HEK293 (cell line): ENCODE measurements around the gene FOXO1.

Experiments
- CTCF ChIA-PET: fragments of 350-600 bp; formaldehyde crosslinking; extraction: SDS; loops from one replicate; lab custom pipeline; 2021; ENCODE audit warnings: antibody characterized with exemption; lab: Yijun Ruan, JAX
- POLR2A ChIA-PET: fragments of 300-600 bp; formaldehyde crosslinking; extraction: SDS; loops from one replicate; lab custom pipeline; 2020; ENCODE audit warnings: antibody characterized with exemption, inconsistent platforms; lab: Yijun Ruan, JAX
- H3K27ac ChIP-seq: fragments of 200-500 bp; sonication (Bioruptor generic); 2 replicates; pipeline ENCODE4 v1.5.1; 2014; ENCODE audit warnings: low read depth, low read length, control low read depth, inconsistent platforms; ENCODE audit errors: extremely low read depth
- H3K36me3 ChIP-seq, 2 experiments: fragments of 200-500 bp in 1 of 2; sonication (Bioruptor generic) in 1 of 2; 1 replicate in 1 of 2; 2 replicates in 1 of 2; pipeline ENCODE4 v1.5.1; 2014 to 2017; ENCODE audit warnings: inconsistent platforms in 2 of 2, low read length in 2 of 2; ENCODE audit not compliant: control insufficient read depth in 2 of 2, insufficient read depth in 1 of 2
- H3K4me1 ChIP-seq: fragments of 200-500 bp; sonication (Bioruptor generic); 2 replicates; pipeline ENCODE4 v1.5.1; 2014; ENCODE audit warnings: mild to moderate bottlenecking, low read length, inconsistent platforms; ENCODE audit not compliant: control insufficient read depth, insufficient read depth
- H3K4me3 ChIP-seq: 2 replicates; pipeline ENCODE4 v1.5.1; 2011; ENCODE audit warnings: low read depth, mild to moderate bottlenecking, control low read depth, low read length, moderate library complexity
- H3K9me3 ChIP-seq: fragments of 200-500 bp; sonication (Bioruptor generic); 2 replicates; pipeline ENCODE4 v1.5.1; 2014; ENCODE audit warnings: low read depth, low read length, inconsistent platforms; ENCODE audit not compliant: control insufficient read depth, insufficient read depth
- BCL11B ChIP-seq: fragments of 450-650 bp; formaldehyde crosslinking; IDR thresholded peaks from 2 replicates; pipeline ENCODE4 v1.5.1; 2016; ENCODE audit warnings: low read depth, missing biosample characterization, missing genetic modification characterization
- GLIS1 ChIP-seq: fragments of 450-650 bp; formaldehyde crosslinking; IDR thresholded peaks from 2 replicates; pipeline ENCODE4 v1.5.1; 2016; ENCODE audit warnings: missing biosample characterization, missing genetic modification characterization
- IKZF3 ChIP-seq: fragments of 450-650 bp; IDR thresholded peaks from 2 replicates; pipeline ENCODE4 v1.5.0; 2018; ENCODE audit warnings: missing biosample characterization, mild to moderate bottlenecking, missing genetic modification characterization, moderate library complexity
- KLF10 ChIP-seq: fragments of 450-650 bp; IDR thresholded peaks from 2 replicates; pipeline ENCODE4 v1.5.1; 2018; ENCODE audit warnings: missing biosample characterization, mild to moderate bottlenecking, missing genetic modification characterization
- KLF16 ChIP-seq: fragments of 450-650 bp; formaldehyde crosslinking; IDR thresholded peaks from 2 replicates; pipeline ENCODE4 v1.5.1; 2017; ENCODE audit warnings: missing biosample characterization, missing genetic modification characterization
- PRDM1 ChIP-seq: fragments of 450-650 bp; formaldehyde crosslinking; IDR thresholded peaks from 2 replicates; pipeline ENCODE4; 2016; ENCODE audit warnings: missing biosample characterization, missing genetic modification characterization
- PRDM10 ChIP-seq: fragments of 450-650 bp; formaldehyde crosslinking; IDR thresholded peaks from 2 replicates; pipeline ENCODE4 v1.5.1; 2016; ENCODE audit warnings: missing biosample characterization, missing genetic modification characterization
- PRDM6 ChIP-seq: fragments of 450-650 bp; formaldehyde crosslinking; IDR thresholded peaks from 2 replicates; pipeline ENCODE4 v1.5.1; 2017; ENCODE audit warnings: missing biosample characterization, missing genetic modification characterization
- SP7 ChIP-seq: fragments of 450-650 bp; formaldehyde crosslinking; IDR thresholded peaks from 2 replicates; pipeline ENCODE4 v1.5.1; 2016; ENCODE audit warnings: missing biosample characterization, missing genetic modification characterization
- WT1 ChIP-seq: fragments of 450-650 bp; formaldehyde crosslinking; IDR thresholded peaks from 2 replicates; pipeline ENCODE4 v1.5.1; 2016; ENCODE audit warnings: missing biosample characterization, missing genetic modification characterization
- ZBTB48 ChIP-seq: fragments of 450-650 bp; formaldehyde crosslinking; IDR thresholded peaks from 2 replicates; pipeline ENCODE4 v1.5.1; 2016; ENCODE audit warnings: missing biosample characterization, missing genetic modification characterization
- ZEB2 ChIP-seq: fragments of 450-650 bp; formaldehyde crosslinking; IDR thresholded peaks from 2 replicates; pipeline ENCODE4 v1.5.1; 2016; ENCODE audit warnings: missing biosample characterization, missing genetic modification characterization
- ZNF146 ChIP-seq: fragments of 450-650 bp; formaldehyde crosslinking; IDR thresholded peaks from 2 replicates; pipeline ENCODE4 v1.5.1; 2016; ENCODE audit warnings: missing biosample characterization, missing genetic modification characterization
- ZNF148 ChIP-seq: fragments of 450-650 bp; formaldehyde crosslinking; IDR thresholded peaks from 2 replicates; pipeline ENCODE4 v1.5.0; 2017; ENCODE audit warnings: missing biosample characterization, missing genetic modification characterization, borderline replicate concordance
- ZNF174 ChIP-seq: fragments of 450-650 bp; formaldehyde crosslinking; IDR thresholded peaks from 2 replicates; pipeline ENCODE4 v1.5.0; 2017; ENCODE audit warnings: missing biosample characterization, mild to moderate bottlenecking, missing genetic modification characterization
- ZNF19 ChIP-seq: fragments of 450-650 bp; formaldehyde crosslinking; IDR thresholded peaks from 2 replicates; pipeline ENCODE4; 2016; ENCODE audit warnings: missing biosample characterization, missing genetic modification characterization, low read depth
- ZNF24 ChIP-seq: fragments of 450-650 bp; formaldehyde crosslinking; IDR thresholded peaks from 2 replicates; pipeline ENCODE4 v1.5.1; 2016; ENCODE audit warnings: missing biosample characterization, missing genetic modification characterization
- ZNF292 ChIP-seq: fragments of 450-650 bp; formaldehyde crosslinking; IDR thresholded peaks from 2 replicates; pipeline ENCODE4 v1.5.1; 2016; ENCODE audit warnings: low read depth, missing biosample characterization, missing genetic modification characterization, borderline replicate concordance
- ZNF394 ChIP-seq: fragments of 450-650 bp; formaldehyde crosslinking; IDR thresholded peaks from 2 replicates; pipeline ENCODE4 v1.5.1; 2016; ENCODE audit warnings: missing biosample characterization, missing genetic modification characterization, mild to moderate bottlenecking, moderate library complexity, borderline replicate concordance
- ZNF561 ChIP-seq: fragments of 450-650 bp; IDR thresholded peaks from 2 replicates; pipeline ENCODE4 v1.5.1; 2018; ENCODE audit warnings: missing biosample characterization, missing genetic modification characterization, borderline replicate concordance
- ZNF600 ChIP-seq: fragments of 450-650 bp; formaldehyde crosslinking; IDR thresholded peaks from 2 replicates; pipeline ENCODE4 v1.5.1; 2016; ENCODE audit warnings: missing biosample characterization, missing genetic modification characterization
- ZNF660 ChIP-seq: fragments of 450-650 bp; IDR thresholded peaks from 2 replicates; pipeline ENCODE4 v1.5.1; 2018; ENCODE audit warnings: missing biosample characterization, mild to moderate bottlenecking, missing genetic modification characterization
- ZNF707 ChIP-seq: fragments of 450-650 bp; formaldehyde crosslinking; IDR thresholded peaks from 2 replicates; pipeline ENCODE4 v1.5.1; 2016; ENCODE audit warnings: missing biosample characterization, missing genetic modification characterization
- ZSCAN16 ChIP-seq: fragments of 450-650 bp; formaldehyde crosslinking; IDR thresholded peaks from 2 replicates; pipeline ENCODE4 v1.5.1; 2016; ENCODE audit warnings: missing biosample characterization, missing genetic modification characterization
- ZSCAN30 ChIP-seq: fragments of 450-650 bp; IDR thresholded peaks from 2 replicates; pipeline ENCODE4 v1.5.1; 2018; ENCODE audit warnings: missing biosample characterization, mild to moderate bottlenecking, missing genetic modification characterization, moderate library complexity

FOXO1 gene

GRCh38 chr13:40540328-40541044 is 126.0 kb downstream of the FOXO1 start:
- Histone ChIP-seq H3K9me3 (no peaks in the 10 kb centered on the region), H3K36me3 (no peaks in the 10 kb centered on the region), H3K4me1 (no peaks in the 10 kb centered on the region), H3K27ac (no peak overlapping the region), H3K4me3 (no peak overlapping the region; the same call in 1 of the 2 replicates)
- no peak for TF ChIP-seq ZSCAN16 (tag by site-specific recombination)
- peak; percentile 69 for TF ChIP-seq GLIS1 (tag by site-specific recombination)
- TF ChIP-seq ZNF600: 0 out of 2 replicates have a peak, but pooled peaks have one; percentile 25
- TF ChIP-seq ZSCAN30 (tag by site-specific recombination): peak; percentile 64; the same call in 1 of the 2 replicates
- TF ChIP-seq ZEB2 (tag by site-specific recombination): peak; percentile 71
- TF ChIP-seq SP7 (tag by site-specific recombination): peak; percentile 73
- TF ChIP-seq IKZF3 (tag by site-specific recombination): no peak
- no peak for TF ChIP-seq ZNF561 (tag by site-specific recombination)
- TF ChIP-seq ZNF146: peak; percentile 65; the same call in 1 of the 2 replicates
- TF ChIP-seq ZNF292 (tag by site-specific recombination): no peak
- TF ChIP-seq ZNF394: 0 out of 2 replicates have a peak, but pooled peaks have one; percentile 18
- TF ChIP-seq ZNF660 (tag by site-specific recombination): peak; percentile 39; the same call in 1 of the 2 replicates
- TF ChIP-seq PRDM6: peak; percentile 63
- TF ChIP-seq WT1 (tag by site-specific recombination): 0 out of 2 replicates have a peak, but pooled peaks have one; percentile 49
- no peak for TF ChIP-seq ZNF707 (tag by site-specific recombination)
- TF ChIP-seq ZNF24 (tag by site-specific recombination): 0 out of 2 replicates have a peak, but pooled peaks have one; percentile 32
- peak; percentile 62; the same call in 1 of the 2 replicates for TF ChIP-seq KLF10 (tag by site-specific recombination)
- ChIA-PET CTCF (no interaction called here), POLR2A (interaction anchor here (1.0 kb wide), 1 partner anchor 92 kb away, joined by 3 read pairs; no protein-coding TSS in a partner anchor)

GRCh38 chr13:40539576-40540327 is 126.7 kb downstream of the FOXO1 start:
- ChIA-PET POLR2A (interaction anchor here (1.0 kb wide), 1 partner anchor 91 kb away, joined by 3 read pairs; no protein-coding TSS in a partner anchor), CTCF (no interaction called here)
- H3K4me1 ChIP-seq: no peaks in the 10 kb centered on the region
- no peaks in the 10 kb centered on the region for H3K9me3 ChIP-seq
- no peaks in the 10 kb centered on the region for H3K36me3 ChIP-seq
- no peak overlapping the region for H3K4me3 ChIP-seq
- no peak overlapping the region for H3K27ac ChIP-seq
- TF ChIP-seq PRDM1 (tag by site-specific recombination) (no peak), BCL11B (tag by site-specific recombination) (no peak), PRDM10 (tag by site-specific recombination) (no peak), WT1 (tag by site-specific recombination) (no peak), ZNF174 (tag by site-specific recombination) (no peak), ZNF19 (tag by site-specific recombination) (no peak), ZNF148 (no peak), ZSCAN16 (tag by site-specific recombination) (no peak), KLF16 (tag by site-specific recombination) (no peak), ZBTB48 (tag by site-specific recombination) (no peak)
